Activated CD8-positive, alpha-beta memory T cell treated with anti-CD3 and anti-CD28 coated beads, Interleukin-2, amount 50 U/mL, for 24 hours (primary cell): Measurements from ENCODE around the gene CA12.
"Not testable (repeated sequence)": the region's sequence is repeated elsewhere in the genome, so short reads cannot be mapped to it uniquely, and the experiment has no call there.

Experiments
- DNase-seq: peaks from one replicate; pipeline ENCODE4 v3.0.0-alpha.2; 2020; ENCODE audit errors: extremely low read depth

Gene CA12

DNA sequence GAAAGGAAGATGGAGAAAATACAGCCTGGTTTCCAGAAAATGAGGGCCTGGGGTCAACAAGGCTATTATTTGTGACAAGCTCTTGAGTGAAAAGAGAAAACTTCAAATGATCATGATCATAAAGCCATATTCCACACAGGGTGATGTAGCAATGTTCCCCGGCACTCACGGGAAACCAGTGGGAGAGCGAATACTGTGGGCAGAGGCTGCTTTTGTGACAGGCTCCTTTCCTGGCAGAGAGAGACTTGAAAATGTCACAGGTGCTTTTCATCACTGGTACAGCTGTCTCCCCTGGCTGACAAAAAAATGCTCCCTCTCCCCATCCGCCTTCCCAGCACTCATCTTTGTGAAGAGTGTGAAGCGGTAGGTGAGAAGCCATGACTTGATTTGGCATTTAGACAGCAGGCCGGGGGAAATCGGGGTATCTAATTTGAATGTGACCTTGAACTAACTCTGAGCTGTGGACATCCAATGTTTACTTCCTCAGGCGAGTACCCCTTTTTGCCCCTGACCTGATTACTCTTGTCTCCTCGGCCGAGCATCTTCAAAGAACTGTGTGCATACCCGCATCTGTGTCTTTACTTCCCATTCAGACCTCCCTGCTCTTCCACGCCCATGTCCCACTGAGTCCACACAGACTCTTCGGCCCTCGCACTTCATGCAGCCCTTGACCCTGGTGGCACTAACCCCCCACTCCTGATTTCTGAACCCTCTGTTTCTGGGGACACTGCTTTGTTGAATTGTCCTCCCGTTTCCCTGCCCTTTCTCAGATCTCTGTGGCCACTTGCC, 23.2 kb downstream of the CA12 start:
- no peak for DNase-seq

DNA sequence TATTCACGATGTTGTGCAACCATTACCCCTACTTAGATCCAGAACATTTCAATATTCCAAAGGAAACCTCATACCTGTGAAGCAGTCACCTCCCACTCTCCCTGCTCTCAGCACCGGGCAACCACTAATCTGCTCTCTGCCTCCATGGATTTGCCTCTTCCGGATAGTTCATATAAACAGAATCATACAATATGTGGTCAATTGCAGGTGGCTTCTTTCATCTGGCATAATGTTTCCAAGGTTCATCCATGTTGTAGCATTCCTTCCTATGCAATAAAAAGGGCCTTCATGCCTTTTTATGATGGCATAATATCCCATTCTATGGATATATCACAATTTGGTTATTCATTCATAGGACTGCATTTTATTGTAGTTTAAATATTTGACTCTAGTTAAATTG, 23.9 kb downstream of the CA12 start:
- DNase-seq: no peak

DNA sequence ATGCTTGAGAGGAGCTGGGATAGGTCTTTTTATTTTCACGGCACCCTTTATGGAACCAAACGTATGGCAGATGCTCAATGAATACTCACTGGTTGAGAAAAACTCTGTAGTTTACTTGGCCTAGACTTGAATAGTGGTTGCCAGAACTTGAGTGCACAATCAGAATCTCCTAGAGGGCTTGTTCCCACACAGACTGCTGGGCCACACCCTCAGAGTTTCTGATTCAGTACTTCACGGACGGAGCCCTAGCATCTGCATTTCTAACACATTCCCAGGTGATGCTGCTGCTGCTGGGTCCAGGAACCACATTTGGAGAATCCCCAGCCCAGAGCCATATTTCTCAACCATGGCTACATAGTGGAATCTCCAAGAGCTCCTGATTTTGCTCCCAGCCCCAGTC, 24.6 kb downstream of the CA12 start:
- no peak for DNase-seq

DNA sequence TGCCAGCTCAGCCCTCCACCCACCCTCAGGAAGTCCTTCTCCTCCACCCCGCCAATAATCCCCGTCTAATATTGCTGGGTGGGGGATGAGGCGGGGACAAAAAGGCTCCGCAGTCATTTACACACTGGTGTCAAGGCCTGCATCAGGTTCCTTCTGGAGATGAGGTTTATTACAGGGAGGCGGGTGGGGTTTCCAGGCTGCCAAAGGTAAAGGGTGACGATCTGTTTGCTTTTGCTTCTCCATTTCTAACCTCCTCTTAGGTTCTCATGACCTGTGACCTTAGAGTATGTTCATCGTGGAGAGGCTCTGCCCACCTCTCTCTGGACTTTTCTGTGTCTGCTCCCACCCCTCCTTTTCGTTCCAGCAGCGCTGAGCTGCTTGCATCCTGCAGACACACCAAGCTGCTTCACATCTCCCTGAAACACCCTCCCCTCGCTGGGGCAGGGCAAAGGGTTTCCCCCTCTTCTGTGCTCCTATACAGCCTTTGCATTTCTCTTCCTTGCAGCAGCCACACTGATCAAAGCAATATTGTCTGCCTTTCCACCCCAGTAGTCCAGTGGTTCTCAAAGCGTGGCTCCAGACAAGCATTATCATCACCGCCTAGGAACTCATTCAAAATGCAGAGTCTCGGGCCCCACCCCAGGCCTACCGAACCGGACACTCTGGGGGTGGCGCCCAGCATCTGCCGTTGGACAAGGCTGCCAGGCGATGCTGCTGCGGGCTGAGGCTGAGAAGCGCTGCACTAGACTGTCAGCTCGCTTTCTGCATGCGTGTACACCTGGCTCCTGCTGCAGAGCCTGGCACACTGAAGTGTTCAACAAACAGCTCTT, 26.6 kb downstream of the CA12 start:
- no peak for DNase-seq

DNA sequence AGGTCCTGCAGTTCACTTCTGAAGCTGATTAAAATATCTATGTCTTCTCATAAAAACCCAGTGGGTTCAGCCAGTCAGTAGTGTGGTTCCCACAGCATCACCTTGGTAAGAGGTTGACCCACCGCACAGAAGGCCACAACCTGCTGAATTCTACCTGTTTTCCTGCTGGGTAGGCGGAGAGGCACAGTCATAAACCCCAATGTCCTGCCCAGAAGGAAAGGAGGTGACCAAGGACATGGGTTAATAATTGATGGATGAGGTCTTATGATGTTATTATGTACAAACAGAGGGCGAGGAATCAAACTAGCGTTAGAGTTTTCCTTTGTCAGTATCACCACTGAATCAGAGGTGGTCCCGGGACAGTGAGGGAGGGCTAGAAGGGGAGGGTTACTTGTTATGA, 27.8 kb downstream of the CA12 start:
- no peak for DNase-seq

DNA sequence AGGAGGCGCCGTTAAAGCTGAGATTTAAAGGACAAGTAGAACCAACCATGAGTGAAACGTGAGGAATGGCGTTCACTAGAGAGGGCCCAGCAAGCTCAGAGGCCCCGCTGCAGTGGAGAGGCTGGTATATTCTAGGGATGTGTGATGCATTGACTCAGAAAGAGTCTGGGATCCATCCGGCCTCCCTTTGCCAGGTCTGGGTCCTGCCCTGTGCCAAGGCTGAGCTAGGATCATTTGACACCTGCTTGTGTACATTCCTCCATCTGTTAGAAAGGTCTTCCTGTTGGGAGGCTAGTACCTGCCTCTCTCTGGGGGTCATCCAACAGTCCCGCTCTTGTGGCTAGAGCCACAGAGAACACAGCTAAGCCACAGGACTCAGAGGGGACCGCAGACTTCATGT, 28.4 kb downstream of the CA12 start:
- no peak for DNase-seq

DNA sequence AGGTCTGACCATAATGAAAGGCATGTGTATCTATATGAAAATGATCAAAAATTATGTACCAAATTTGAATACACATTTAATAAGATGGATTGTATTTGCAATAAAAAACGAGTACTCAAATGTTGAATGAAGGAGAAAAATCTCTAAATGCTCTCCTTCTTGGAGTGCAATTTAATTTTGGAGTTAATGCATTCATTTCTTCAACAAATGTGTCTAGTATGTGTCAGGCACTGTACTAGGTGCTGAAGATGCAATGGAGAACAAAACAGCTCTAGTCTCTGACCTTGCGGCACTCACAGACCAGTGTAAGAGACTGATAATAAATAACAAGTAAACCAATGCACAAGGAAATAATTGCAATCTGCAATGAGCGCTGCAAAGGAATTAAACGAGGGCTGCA, 28.8 kb downstream of the CA12 start:
- no peak for DNase-seq

DNA sequence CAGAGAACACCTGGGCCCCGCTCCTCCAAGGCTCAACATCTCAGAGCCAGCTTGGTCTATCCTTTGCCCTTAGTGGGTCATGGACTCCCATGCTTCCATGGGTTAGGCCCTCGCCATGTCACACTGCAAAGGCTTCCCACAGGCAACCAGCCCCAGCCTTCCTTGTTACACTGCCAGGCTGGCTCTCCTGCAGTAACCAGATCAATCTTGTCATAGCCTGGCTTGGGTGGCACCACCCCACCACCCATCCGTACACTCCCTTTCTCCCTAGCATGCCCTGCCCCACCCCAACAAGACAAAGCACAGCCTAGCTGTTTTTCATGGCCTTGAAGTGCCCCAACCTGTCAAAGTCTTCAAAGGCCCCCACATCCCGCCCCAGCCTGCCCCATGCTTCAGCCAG, 30.5 kb downstream of the CA12 start:
- DNase-seq: no peak

DNA sequence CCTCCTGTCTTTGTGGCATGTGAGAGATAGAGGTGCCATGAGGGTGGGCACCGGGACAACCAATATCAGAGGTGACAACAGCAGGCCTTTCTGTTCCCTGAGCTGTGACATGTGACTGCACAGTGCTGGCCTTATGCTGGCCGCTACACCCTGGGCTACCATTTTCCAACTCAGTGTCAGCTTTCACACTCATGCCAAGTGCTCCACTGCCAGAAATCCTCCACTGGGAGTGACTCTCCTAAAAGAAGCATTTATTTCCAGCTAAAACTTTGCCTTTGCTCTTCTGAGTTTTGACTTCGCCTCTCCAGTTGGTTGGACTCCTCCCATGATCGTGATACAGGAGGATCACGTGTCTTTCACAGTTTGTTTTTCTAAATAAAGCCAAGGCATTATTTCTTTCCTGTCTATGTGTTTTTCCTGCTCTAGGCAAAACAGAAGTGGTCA, 31.4 kb downstream of the CA12 start:
- no peak for DNase-seq

DNA sequence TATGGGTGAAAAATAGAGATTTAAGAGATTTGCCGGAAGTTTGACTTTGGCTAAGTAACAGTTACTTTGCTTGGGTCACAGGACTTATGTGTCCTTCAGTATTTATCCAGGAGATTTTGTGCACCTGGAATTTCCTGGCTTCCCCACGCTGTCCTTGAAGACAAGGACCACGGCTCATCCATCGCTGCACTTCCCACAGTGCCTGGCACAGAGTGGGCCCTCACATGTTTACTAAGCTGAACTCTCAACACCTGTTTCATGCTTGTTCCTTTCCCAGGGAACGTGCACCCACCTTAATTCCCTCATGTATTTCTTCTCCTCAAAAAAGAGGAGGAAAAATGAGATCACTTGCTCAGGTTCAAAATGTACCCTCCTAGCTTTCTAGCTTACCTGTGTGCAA, 32.0 kb downstream of the CA12 start:
- DNase-seq: no peak

DNA sequence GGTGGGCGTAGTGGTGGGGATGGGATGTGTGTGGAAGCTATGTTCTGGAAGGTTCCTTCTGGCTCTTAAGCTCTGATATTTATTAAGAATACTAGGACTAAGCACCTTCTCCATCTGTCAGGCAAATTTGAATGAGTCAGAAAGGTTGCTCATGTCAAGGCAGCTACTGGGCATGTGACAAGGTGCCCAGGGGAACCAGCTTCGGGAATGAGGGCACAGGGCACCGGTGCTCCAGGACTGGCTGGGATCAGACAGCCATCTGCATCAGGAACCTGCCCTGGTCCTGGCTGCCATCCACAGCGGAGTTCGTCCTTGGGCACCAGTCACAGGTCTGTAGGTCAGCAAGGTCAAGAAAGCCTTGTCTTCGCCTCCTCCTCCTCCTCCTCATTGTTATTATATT, 32.5 kb downstream of the CA12 start:
- no peak for DNase-seq

DNA sequence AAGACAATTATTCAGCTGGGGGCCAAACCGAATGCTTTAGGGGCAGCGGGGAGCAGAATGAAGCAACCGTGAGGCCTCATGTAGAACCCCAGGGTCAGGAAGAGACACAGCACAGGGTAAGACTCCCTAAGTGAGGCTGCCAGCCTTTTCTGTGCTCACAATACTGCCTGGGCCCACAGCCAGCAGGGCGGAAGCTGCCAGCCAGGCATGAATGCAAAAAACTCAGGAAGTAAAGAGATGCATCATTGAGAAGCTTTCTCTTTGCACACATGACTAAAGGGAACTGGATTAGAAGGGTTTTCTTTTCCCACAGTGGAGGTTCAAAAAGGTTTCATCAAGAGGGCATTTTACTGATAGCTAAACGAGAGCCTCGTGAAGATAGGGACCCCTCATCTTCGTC, 33.3 kb downstream of the CA12 start:
- DNase-seq: no peak

DNA sequence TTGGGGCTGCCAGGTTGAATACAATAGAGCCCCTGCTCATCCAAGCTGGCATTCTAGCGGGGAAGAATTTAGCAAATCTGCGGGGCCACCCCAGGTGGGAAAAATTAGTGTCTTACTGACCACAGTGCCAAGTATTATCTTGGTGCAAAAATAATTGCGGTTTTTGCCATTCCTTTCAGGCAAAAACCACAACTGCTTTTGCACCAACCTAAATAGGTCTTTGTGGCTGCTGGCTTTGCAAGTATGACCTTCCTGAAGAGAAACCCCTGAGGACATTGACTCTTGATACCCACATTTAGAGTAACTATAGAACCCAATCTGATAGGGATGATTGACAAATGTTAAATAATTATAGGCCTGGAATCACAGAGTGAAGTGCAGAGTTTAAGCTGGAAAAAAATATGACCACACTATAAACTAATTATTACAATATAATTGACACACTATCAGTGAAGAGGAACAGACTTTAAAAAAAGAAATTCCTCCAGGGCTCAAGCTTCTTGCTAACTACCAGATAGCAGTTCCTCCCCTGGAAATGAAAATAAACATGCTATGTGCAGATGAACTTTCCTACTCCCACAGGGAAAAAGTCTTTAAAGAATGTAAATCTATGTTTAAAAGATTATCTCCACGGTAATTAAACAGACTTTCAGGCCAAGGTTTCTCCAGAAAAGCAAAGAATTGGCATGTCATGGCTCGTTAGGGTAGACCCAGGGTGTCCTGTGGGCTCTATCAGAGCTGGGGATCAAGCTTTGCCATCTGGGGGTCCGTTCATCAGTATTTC, 34.4 kb downstream of the CA12 start:
- DNase-seq: no peak

DNA sequence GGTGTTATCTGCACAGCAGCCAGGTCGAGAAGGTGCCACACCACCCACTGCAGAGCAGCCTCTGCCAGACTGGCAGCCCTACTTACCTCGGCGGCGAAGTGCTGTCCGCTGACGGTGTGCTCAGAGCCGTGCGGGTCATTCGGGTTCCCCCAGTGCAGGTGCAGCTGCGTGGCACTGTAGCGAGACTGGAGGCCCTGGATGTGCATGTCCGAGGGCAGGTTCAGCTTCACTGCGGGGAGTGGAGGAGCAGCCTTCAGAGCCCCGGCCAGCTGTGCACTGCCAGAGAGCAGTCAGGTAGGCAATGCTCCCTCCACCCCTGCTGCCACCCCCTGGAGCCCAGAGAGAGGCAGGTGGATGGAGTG, 36.3 kb downstream of the CA12 start:
- no peak for DNase-seq

DNA sequence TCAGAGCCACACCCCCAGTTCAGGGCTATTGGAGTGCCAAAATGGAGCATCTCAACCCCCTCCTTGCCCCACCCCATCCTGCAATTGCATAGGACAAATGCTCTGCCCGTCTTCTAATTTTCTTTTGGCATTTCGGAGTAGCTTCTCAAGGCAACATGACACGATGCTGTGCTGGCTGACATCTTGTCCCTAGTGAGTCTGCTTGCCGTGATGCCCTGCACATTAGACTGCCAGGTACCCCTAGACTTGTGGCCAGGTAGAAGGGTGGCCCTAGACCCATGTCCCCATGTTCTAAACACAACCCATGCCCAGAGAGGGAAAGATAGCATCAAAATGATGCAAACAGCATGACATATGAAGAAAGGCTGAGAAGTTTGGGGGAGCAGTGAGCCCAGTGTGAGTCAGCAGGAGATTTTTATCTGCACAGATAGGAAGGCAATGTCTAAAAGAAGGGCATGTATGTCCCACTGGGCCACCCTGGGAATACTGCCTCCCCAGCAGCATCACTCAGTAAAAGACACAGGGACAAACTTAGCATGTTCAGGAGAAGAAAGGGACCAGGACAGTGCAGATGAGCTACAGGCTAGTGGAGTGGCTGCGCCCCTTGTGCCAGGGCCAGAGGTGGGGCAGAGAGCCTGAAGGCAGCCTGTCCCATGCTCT, 36.8 kb downstream of the CA12 start:
- DNase-seq: no peak

DNA sequence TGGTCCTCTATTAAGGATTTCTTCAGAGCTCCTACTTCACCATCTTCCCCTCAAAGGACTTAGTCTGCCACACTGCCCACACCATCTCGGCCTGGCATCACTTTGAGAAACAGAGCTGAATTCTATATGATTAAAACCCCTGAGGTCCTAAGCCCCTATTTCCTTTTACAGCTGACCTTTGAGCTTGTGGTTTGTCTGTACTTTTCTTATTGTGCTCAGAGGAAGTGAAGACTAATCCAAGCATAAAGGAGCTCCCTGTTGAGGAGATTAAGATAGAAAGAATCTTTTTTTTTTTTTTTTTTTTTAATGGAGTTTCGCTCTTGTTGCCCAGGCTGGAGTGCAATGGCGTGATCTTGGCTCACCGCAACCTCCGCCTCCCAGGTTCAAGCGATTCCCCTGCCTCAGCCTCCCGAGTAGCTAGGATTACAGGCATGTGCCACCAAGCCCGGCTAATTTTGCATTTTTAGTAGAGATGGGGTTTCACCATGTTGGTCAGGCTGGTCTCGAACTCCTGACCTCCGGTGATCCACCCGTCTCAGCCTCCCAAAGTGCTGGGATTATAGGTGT, 38.6 kb downstream of the CA12 start:
- not testable (repeated sequence) for DNase-seq

DNA sequence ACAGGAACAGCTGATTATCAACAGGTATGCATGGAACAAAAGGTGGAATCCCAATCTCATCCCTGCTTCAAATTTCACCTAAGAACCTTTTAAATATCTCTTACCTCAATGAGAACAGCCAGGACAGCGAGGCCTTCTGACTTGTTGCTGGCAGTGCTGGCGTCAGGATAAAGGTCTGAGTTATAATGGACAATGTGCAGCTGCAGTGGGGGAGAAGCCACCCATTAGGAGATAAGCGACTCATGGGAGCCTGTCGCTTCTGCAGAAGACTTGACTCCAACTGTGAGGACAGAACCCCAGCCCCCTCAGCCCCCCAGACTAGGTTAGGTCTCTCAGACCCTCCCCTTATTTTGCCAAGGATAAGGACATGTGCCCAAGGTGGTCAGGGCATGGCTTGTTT, 39.7 kb downstream of the CA12 start:
- DNase-seq: no peak

DNA sequence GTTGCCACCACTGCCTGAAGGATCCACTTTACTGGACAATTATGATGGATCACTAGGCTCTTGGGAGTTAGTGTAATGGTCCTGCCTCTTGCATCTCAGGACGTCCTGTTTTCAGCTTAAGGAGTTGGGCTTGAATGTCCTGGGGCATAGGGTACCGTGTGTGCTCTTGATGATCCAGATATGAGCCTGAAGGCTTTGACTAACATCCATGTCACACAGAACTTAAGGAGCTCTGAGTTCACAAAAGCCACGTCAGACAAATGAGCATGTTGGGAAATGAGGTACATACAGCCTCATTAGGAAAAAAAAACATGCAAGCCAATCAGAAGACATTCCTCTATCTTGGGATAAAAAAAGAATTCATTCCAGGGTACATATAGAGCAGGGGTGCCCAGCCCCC, 40.8 kb downstream of the CA12 start:
- DNase-seq: no peak

DNA sequence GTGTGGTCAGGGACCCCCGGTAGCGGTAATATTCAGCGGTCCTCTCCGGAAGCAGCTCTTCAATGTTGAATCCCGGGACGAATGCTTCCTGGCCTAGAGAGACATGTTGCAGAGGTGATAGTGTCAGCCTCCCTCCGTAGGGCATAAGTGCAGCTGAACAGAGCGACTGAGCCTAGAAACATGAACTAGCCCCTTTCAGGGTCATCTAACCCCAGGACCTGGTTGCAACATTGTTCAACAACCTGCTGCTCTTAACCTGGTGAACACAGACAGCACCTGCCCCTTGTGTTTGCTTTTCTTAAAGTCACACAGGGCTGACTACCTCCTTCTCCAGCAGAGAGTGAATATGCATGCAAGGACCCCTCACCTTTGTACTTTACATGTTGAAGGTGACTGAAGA, 41.3 kb downstream of the CA12 start:
- DNase-seq: no peak

DNA sequence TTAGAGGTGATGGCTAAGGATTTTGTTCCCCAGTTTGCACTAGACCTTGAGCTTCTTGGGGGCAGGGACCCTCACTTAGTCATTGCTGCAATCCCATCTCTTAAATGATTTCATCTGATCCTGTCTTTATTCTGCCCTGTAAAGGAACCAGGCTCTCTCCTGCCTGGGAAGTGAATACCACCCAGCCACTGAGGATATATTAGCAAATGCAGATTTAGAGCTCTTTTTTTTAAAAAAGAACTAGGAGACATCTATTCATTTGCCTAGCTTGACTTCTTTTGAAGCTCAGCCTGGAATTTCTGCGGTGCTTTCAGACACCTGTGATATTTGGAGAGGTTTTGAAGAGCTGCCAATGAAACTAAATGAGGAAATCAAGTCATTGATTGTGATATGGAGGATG, 41.8 kb downstream of the CA12 start:
- no peak for DNase-seq

DNA sequence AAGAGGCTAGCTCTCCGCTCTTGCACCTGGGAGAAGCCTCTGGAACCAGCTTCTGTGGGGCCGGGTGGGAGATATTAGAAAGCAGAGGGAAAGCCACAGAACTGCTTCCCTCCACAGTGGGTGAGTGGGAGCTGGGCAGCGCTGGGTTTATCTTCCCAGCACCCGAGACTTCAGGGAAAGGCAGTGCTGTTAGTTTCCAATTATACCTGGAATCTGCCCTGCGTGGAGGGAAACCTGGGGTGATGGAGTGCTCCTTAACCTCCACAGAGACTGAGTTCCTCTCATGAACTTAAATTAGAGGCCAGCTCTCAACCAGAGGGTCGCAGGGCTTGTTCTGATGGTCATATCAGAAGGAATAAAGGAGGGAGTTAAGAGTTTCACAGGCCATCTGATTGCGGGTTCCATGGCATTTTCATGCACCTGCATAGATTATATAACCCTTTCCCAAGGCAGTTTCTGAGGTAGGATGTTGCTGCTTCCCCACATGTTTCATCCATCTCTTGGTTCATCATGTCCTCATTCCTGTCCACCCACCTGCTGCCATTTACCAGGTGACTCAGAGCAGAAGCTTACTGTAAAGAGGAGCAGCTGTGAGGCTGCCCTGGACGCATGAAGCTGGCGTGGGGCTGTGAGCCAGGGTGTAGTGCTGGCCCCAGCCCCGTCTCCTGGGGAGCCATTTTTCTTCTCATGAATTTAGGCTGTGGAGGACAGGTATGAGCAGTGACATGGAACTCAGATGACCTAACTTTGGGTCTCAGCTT, 42.5 kb downstream of the CA12 start:
- DNase-seq: no peak
